WTC11 (cell line): Measurements from ENCODE around the gene STAT2.

Experiments used
- TEAD1 ChIP-seq: sonication (generic); formaldehyde crosslinking; IDR thresholded peaks from 2 replicates; pipeline ENCODE4 v1.8.0; 2022; ENCODE audit warnings: mild to moderate bottlenecking, missing genetic modification reagents
- TF ChIP-seq, protein P1 (sequence below): fragments of 200-600 bp; IDR thresholded peaks from 2 replicates; pipeline ENCODE4 v1.8.0; 2022; ENCODE audit warnings: antibody characterized with exemption

DNA sequence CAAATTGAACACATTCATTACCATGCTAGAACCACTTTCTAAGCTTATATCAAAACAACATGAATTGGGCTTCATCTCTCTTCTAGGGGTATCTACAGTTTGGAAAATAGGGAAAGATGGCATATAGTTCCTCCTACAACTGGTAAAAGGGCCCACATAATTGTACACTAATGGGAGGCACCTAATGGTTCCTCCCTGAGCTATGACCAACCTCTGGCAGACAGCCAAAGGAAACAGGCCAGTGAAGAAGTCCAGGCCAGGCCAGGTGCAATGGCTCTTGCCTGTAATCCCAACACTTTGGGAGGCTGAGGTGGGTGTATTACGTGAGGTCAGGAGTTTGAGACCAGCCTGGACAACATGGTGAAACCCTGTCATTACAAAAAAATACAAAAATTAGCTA lies 26.0 kb upstream of the STAT2 start:
- TF ChIP-seq, protein P1, sequence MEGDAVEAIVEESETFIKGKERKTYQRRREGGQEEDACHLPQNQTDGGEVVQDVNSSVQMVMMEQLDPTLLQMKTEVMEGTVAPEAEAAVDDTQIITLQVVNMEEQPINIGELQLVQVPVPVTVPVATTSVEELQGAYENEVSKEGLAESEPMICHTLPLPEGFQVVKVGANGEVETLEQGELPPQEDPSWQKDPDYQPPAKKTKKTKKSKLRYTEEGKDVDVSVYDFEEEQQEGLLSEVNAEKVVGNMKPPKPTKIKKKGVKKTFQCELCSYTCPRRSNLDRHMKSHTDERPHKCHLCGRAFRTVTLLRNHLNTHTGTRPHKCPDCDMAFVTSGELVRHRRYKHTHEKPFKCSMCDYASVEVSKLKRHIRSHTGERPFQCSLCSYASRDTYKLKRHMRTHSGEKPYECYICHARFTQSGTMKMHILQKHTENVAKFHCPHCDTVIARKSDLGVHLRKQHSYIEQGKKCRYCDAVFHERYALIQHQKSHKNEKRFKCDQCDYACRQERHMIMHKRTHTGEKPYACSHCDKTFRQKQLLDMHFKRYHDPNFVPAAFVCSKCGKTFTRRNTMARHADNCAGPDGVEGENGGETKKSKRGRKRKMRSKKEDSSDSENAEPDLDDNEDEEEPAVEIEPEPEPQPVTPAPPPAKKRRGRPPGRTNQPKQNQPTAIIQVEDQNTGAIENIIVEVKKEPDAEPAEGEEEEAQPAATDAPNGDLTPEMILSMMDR: no peak
- no peak for TF ChIP-seq TEAD1 (CRISPR knock-in tag)
